Spleen (tissue), 11 donors: ENCODE data around the gene MCM10. TPM values are rescaled to one million over a fixed set of nuclear protein-coding genes. Genes with fewer than 3 reads are reported as not detected.

Experiments used
- DNase-seq: peaks from one replicate; pipeline ENCODE4 v3.0.0-alpha.2; 2020
- H3K27ac ChIP-seq, 8 donors: fragments of 200-600 bp; sonication (generic) in 7 of 8; 1 replicate in 4 of 8; 2 replicates in 4 of 8; pipeline versions ENCODE4 v1.5.0 to v1.8.0; 2016 to 2021; ENCODE audit warnings: inconsistent platforms in 4 of 8, mild to moderate bottlenecking in 4 of 8, moderate library complexity in 1 of 8
- H3K27me3 ChIP-seq, 7 donors: fragments of 200-600 bp; sonication (generic) in 6 of 7; replicated peaks in 1 of 7; 1 replicate in 4 of 7; 2 replicates in 3 of 7; pipeline versions ENCODE4 v1.5.0 to v1.8.0; 2016 to 2021; ENCODE audit warnings: inconsistent platforms in 3 of 7, mild to moderate bottlenecking in 1 of 7
- H3K36me3 ChIP-seq, 6 donors: fragments of 200-600 bp; sonication (generic) in 5 of 6; 1 replicate in 4 of 6; 2 replicates in 2 of 6; pipeline versions ENCODE4 v1.5.0 to v1.8.0; 2016 to 2021; ENCODE audit warnings: inconsistent platforms in 2 of 6
- H3K4me1 ChIP-seq, 6 donors: fragments of 200-600 bp; sonication (generic) in 5 of 6; 1 replicate in 3 of 6; 2 replicates in 3 of 6; pipeline versions ENCODE4 v1.5.0 to v1.8.0; 2016 to 2021; ENCODE audit warnings: inconsistent platforms in 3 of 6
- H3K4me3 ChIP-seq, 8 donors: fragments of 200-600 bp; sonication (generic) in 7 of 8; 1 replicate in 4 of 8; 2 replicates in 4 of 8; pipeline versions ENCODE4 v1.5.0 to v1.8.0; 2016 to 2021; ENCODE audit warnings: inconsistent platforms in 4 of 8, mild to moderate bottlenecking in 4 of 8, moderate library complexity in 2 of 8
- H3K9me3 ChIP-seq, 8 donors: fragments of 200-600 bp; sonication (generic) in 7 of 8; 1 replicate in 4 of 8; 2 replicates in 4 of 8; pipeline versions ENCODE4 v1.5.0 to v1.8.0; 2016 to 2021; ENCODE audit warnings: inconsistent platforms in 4 of 8
- POLR2A ChIP-seq, 3 donors: fragments of 450-650 bp; IDR thresholded peaks; one replicate each; pipeline ENCODE4 v1.5.1; 2017; ENCODE audit warnings: antibody characterized with exemption in 3 of 3, mild to moderate bottlenecking in 1 of 3
- POLR2AphosphoS5 ChIP-seq, 3 donors: sonication (generic); formaldehyde crosslinking; IDR thresholded peaks; one replicate each; pipeline ENCODE4 v1.5.1; 2017; ENCODE audit warnings: antibody characterized with exemption in 3 of 3
- WGBS, 5 donors: extraction: QIAGEN DNeasy Blood & Tissue Kit in 3 of 5; methylation state at CpG; one replicate each; pipeline versions ENCODE4 v1.1.5 to v1.1.7; 2013 to 2018; 5-methylcytosine and 5-hydroxymethylcytosine counted together
- intact Hi-C: fragments of 100-400 bp; cut with DNase I; formaldehyde crosslinking; loops from one replicate; pipeline ENCODE4 v1.15.0; 2023; ENCODE audit warnings: low total_unique reads
- polyA plus RNA-seq, 3 donors: library from polyadenylated mRNA; stranded (reverse); fragments of 200-250 nt; gene quantifications; one replicate each; pipeline ENCODE4 v1.2.1, GENCODE V29; 2013
- total RNA-seq, 7 donors: library from RNA; depleted of rRNA in 3 of 7; stranded (reverse); fragments of >200 nt in 3 of 7; fragmentation: NEBNext Ultra II Directional in 4 of 7; extraction: Animal tissue kit (Norgen Biotek cat#: 25700) in 4 of 7; gene quantifications; one replicate each; pipeline versions ENCODE4 v1.1.0 to v1.2.1, GENCODE V29; 2016 to 2021
- TF ChIP-seq, protein P1 (sequence below), 11 experiments: fragments of 200-600 bp in 7 of 11; fragments of 450-650 bp in 4 of 11; sonication (generic) in 4 of 11; IDR thresholded peaks in 8 of 11; conservative IDR thresholded peaks in 3 of 11; 1 replicate in 7 of 11; 2 replicates in 4 of 11; pipeline versions ENCODE4 v1.4.0 to v1.8.0; 2016 to 2021; ENCODE audit warnings: antibody characterized with exemption in 11 of 11, inconsistent platforms in 4 of 11, mild to moderate bottlenecking in 1 of 11
- donor health status: healthy with polysubstance abuse.
- donor health status: DM: no; HTN: no; CAD: no; lungs with moderate emphysema.
- donor health status: DM: no; HTN: no; CAD: no.
- donor health status: Bipolar disorder and iron deficiency.
- donor health status: healthy.
- donor health status: DM: no; HTN: no; CAD: no.
- donor health status: DM: yes; HTN: yes; CAD: no.

The MCM10 gene
- total and polyA plus RNA-seq, 10 donors = 0.24 to 5.3 (median 1.7) TPM

DNA sequence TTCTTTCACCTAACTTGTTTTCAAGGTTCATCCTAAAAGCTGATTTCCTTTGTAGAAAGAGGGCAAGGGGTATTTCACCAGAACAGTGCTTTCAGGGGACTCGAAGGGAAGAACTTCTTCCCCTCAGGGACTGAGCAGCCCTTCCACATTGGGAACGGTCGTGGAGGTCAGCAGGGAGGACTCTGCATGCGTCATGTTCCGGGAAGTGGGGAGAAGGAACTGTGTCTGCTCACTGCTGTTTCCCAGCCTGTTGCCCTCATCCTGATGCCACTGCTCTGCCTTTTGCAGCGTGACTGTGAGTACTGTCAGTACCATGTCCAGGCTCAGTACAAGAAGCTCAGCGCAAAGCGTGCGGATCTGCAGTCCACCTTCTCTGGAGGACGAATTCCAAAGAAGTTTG, 27.2 kb downstream of the MCM10 start:
- intact Hi-C loops = no loop called here
- Histone ChIP-seq H3K27me3 (no peaks in the 10 kb centered on the region), H3K27ac (no peak overlapping the region), H3K4me1 (no peaks in the 10 kb centered on the region), H3K4me3 (no peak overlapping the region), H3K36me3 (peaks cover 0 to 65% (median 0%) of the 10 kb centered on the region in 6 donors), H3K9me3 (no peaks in the 10 kb centered on the region)
- WGBS, 5 donors = 83 to 97% (median 93%) methylated on average over 6 to 10 of the region's 10 CpGs
- TF ChIP-seq, protein P1, sequence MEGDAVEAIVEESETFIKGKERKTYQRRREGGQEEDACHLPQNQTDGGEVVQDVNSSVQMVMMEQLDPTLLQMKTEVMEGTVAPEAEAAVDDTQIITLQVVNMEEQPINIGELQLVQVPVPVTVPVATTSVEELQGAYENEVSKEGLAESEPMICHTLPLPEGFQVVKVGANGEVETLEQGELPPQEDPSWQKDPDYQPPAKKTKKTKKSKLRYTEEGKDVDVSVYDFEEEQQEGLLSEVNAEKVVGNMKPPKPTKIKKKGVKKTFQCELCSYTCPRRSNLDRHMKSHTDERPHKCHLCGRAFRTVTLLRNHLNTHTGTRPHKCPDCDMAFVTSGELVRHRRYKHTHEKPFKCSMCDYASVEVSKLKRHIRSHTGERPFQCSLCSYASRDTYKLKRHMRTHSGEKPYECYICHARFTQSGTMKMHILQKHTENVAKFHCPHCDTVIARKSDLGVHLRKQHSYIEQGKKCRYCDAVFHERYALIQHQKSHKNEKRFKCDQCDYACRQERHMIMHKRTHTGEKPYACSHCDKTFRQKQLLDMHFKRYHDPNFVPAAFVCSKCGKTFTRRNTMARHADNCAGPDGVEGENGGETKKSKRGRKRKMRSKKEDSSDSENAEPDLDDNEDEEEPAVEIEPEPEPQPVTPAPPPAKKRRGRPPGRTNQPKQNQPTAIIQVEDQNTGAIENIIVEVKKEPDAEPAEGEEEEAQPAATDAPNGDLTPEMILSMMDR (IDR thresholded peaks at IDR 0.05 in 8 of 11, conservative IDR thresholded peaks at IDR 0.05 in 3 of 11) = no peak
- TF ChIP-seq POLR2AphosphoS5 (IDR thresholded peaks at IDR 0.05) (no peak), POLR2A (IDR thresholded peaks at IDR 0.05) (no peak)
- no peak for DNase-seq

DNA sequence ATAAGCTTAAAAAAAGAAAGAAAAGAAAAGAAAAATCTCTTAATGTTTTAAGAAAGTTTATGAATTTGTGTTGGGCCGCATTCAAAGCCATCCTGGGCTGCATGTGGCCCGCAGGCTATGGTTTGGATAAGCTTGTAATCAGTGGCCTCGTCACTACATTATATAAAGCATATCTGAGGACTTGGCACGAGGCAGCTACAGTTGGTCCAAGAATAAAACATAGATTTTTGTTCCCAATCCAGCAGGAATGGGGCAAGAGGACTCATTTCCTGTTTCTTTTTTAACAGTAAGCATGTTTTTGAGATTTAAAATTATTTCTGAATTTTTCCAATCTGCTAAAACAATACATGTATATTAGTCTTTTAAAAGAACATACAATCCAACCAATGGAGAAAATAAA, 28.6 kb downstream of the MCM10 start:
- peaks cover 0 to 65% (median 0%) of the 10 kb centered on the region in 6 donors for H3K36me3 ChIP-seq
- WGBS, 5 donors = 74 to 92% (median 77%) methylated on average over 4 of the region's 4 CpGs
- H3K9me3 ChIP-seq = no peaks in the 10 kb centered on the region
- no peak overlapping the region for H3K4me3 ChIP-seq
- TF ChIP-seq, protein P1 (IDR thresholded peaks at IDR 0.05 in 8 of 11, conservative IDR thresholded peaks at IDR 0.05 in 3 of 11) = no peak
- no peak for TF ChIP-seq POLR2AphosphoS5 (IDR thresholded peaks at IDR 0.05)
- no peaks in the 10 kb centered on the region for H3K4me1 ChIP-seq
- DNase-seq = no peak
- H3K27ac ChIP-seq = no peak overlapping the region
- no peaks in the 10 kb centered on the region for H3K27me3 ChIP-seq
- intact Hi-C loops = no loop called here

DNA sequence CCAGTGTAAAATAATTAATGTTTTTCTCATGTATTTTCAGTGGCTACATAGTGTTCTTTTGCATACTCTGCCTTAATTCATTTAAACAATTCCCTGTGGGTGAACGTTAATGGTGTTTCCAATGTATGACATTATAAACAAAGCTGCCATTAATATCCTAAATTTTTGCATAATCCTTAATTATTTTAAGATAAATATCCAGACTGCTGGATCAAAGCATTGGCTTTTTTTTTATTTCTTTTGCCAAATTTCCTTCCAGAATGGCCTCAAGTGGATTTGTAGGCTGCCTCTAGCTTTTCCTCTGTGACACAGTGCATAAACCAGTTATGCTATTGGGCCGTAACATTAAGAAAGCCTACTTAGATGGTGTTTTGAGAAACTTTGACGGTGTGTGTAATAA, 29.5 kb downstream of the MCM10 start:
- WGBS, 5 donors = 97 to 98% (median 97%) methylated on average over 3 of the region's 3 CpGs
- intact Hi-C loops = no loop called here
- TF ChIP-seq, protein P1 (IDR thresholded peaks at IDR 0.05 in 8 of 11, conservative IDR thresholded peaks at IDR 0.05 in 3 of 11) = no peak
- Histone ChIP-seq H3K27ac (no peak overlapping the region), H3K4me3 (no peak overlapping the region), H3K36me3 (peaks cover 0 to 65% (median 0%) of the 10 kb centered on the region in 6 donors), H3K27me3 (no peaks in the 10 kb centered on the region), H3K4me1 (no peaks in the 10 kb centered on the region), H3K9me3 (no peaks in the 10 kb centered on the region)
- DNase-seq = no peak

DNA sequence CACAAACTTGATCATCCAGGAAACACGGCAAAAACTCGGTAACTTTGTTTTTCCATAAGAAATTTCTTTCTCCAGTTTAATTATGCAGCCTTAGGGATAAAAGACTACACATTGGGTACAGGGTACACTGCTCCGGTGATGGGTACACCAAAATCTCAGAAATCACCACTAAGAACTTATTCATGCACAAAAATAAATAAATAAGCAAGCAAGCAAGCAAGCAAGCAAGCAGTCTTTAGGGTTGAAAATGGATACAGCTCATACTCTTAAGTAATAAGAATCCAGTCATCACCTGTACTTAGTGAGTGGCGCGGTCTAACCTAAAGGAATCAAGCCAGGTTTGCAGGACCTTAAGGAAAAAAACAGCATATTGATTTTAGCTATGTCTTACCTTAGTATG, 30.0 kb downstream of the MCM10 start:
- TF ChIP-seq POLR2A (IDR thresholded peaks at IDR 0.05) (no peak), POLR2AphosphoS5 (IDR thresholded peaks at IDR 0.05) (no peak)
- TF ChIP-seq, protein P1 (IDR thresholded peaks at IDR 0.05 in 8 of 11, conservative IDR thresholded peaks at IDR 0.05 in 3 of 11) = no peak
- intact Hi-C loops = no loop called here

More for the DNA sequence above, 30.0 kb downstream of the MCM10 start:
- Histone ChIP-seq H3K27ac (no peak overlapping the region), H3K36me3 (peaks cover 0 to 69% (median 0%) of the 10 kb centered on the region in 6 donors), H3K27me3 (no peaks in the 10 kb centered on the region), H3K4me1 (no peaks in the 10 kb centered on the region), H3K4me3 (no peak overlapping the region), H3K9me3 (no peaks in the 10 kb centered on the region)
- WGBS, 5 donors = 96 to 100% (median 97%) methylated on average over 5 of the region's 5 CpGs
- DNase-seq = no peak
